K562 (cell line): Measurements from ENCODE around the gene C1orf167. TPM values are rescaled to one million over a fixed set of nuclear protein-coding genes. Genes with fewer than 3 reads are reported as not detected.

Experiments used
- ADNP ChIP-seq: fragments of 200-800 bp; sonication (Bioruptor generic); IDR thresholded peaks from 2 replicates; pipeline ENCODE4 v1.6.1; 2016; ENCODE audit warnings: missing genetic modification characterization, missing compliant biosample characterization
- BHLHE40 ChIP-seq: IDR thresholded peaks from 2 replicates; pipeline ENCODE4 v1.6.1; 2011; ENCODE audit warnings: low read length, improper control_type of control experiment
- BMI1 ChIP-seq: fragments of 150-350 bp; IDR thresholded peaks from 2 replicates; pipeline ENCODE4 v1.6.1; 2014; ENCODE audit warnings: low read length
- CCNT2 ChIP-seq: IDR thresholded peaks from 2 replicates; pipeline ENCODE4 v1.6.1; 2011; ENCODE audit warnings: borderline replicate concordance, low read depth, mild to moderate bottlenecking, moderate library complexity, mixed read lengths, low read length; ENCODE audit not compliant: insufficient read length; ENCODE audit errors: extremely low read depth
- FIP1L1 ChIP-seq: fragments of 200-400 bp; formaldehyde crosslinking; IDR thresholded peaks from 2 replicates; pipeline ENCODE4 v1.6.1; 2018; ENCODE audit warnings: mild to moderate bottlenecking, low read depth, low read length; ENCODE audit not compliant: poor library complexity, severe bottlenecking
- HDAC2 ChIP-seq: fragments of 450-650 bp; IDR thresholded peaks from 2 replicates; pipeline ENCODE4 v1.6.1; 2016; ENCODE audit warnings: mild to moderate bottlenecking
- HMG20B ChIP-seq: fragments of 250-450 bp; sonication (Bioruptor Pico); IDR thresholded peaks from 2 replicates; pipeline ENCODE4 v1.5.0; 2021; ENCODE audit warnings: mild to moderate bottlenecking
- KDM1A ChIP-seq, 2 experiments: fragments of 450-650 bp; IDR thresholded peaks; 2 replicates each; pipeline ENCODE4 v1.6.1; 2016; ENCODE audit warnings: mild to moderate bottlenecking in 2 of 2
- POLR2G ChIP-seq: fragments of 200-400 bp; formaldehyde crosslinking; IDR thresholded peaks from 2 replicates; pipeline ENCODE4 v1.6.1; 2017; ENCODE audit warnings: low read depth, mild to moderate bottlenecking, antibody characterized with exemption, low read length, moderate library complexity
- SAFB2 ChIP-seq: fragments of 200-400 bp; formaldehyde crosslinking; IDR thresholded peaks from 2 replicates; pipeline ENCODE4 v1.6.1; 2018; ENCODE audit warnings: borderline replicate concordance, low read length, low read depth, moderate library complexity; ENCODE audit not compliant: severe bottlenecking
- SRSF3 ChIP-seq: fragments of 200-400 bp; formaldehyde crosslinking; IDR thresholded peaks from 2 replicates; pipeline ENCODE4 v1.6.1; 2016; ENCODE audit warnings: mild to moderate bottlenecking, low read length, moderate library complexity; ENCODE audit not compliant: insufficient read depth
- TFAP4 ChIP-seq: sonication (generic); formaldehyde crosslinking; IDR thresholded peaks from 2 replicates; pipeline ENCODE4 v1.8.0; 2022; ENCODE audit warnings: missing genetic modification reagents, mild to moderate bottlenecking, moderate library complexity, borderline replicate concordance
- TRIM24 ChIP-seq, 2 experiments: fragments of 450-650 bp; IDR thresholded peaks; 2 replicates each; pipeline ENCODE4 v1.6.1; 2016
- ZFP91 ChIP-seq: sonication (generic); formaldehyde crosslinking; IDR thresholded peaks from 2 replicates; pipeline ENCODE4 v1.8.0; 2022; ENCODE audit warnings: mild to moderate bottlenecking, missing genetic modification reagents
- ZNF140 ChIP-seq: fragments of 250-450 bp; sonication (Bioruptor Pico); IDR thresholded peaks from 2 replicates; pipeline ENCODE4 v1.8.0; 2021; ENCODE audit warnings: moderate library complexity, mild to moderate bottlenecking, inconsistent platforms
- ZNF318 ChIP-seq, 2 experiments: fragments of 450-650 bp; IDR thresholded peaks; 2 replicates each; pipeline ENCODE4 v1.6.1; 2016; ENCODE audit warnings: mild to moderate bottlenecking in 2 of 2, borderline replicate concordance in 1 of 2, low read depth in 1 of 2, moderate library complexity in 1 of 2
- ZNF668 ChIP-seq: fragments of 250-450 bp; sonication (Bioruptor Pico); IDR thresholded peaks from 2 replicates; pipeline ENCODE4 v1.8.0; 2022; ENCODE audit warnings: mild to moderate bottlenecking, inconsistent platforms
- polyA plus RNA-seq, 8 experiments: library from polyadenylated mRNA; depleted of rRNA in 4 of 8; stranded (reverse) in 5 of 8; unstranded in 3 of 8; fragments of >200 nt; fragmentation: Nextera tagmentation in 2 of 8; fragmentation: Illumina TruSeq in 1 of 8; extraction: Ambion mirVana in 2 of 8; extraction: Trizol in 1 of 8; gene quantifications; 2 replicates each; pipeline versions ENCODE4 v1.2.1 to v1.2.3, GENCODE V29; 2011 to 2014; ENCODE audit warnings: inconsistent platforms in 1 of 8, missing spikeins in 1 of 8
- total RNA-seq, 7 experiments: library from RNA; depleted of rRNA in 6 of 7; stranded (reverse); fragments of >200 nt in 6 of 7; fragmentation: Illumina TruSeq in 2 of 7; extraction: Trizol in 2 of 7; gene quantifications; 2 replicates each; pipeline versions ENCODE4 v1.2.1 to v1.2.3, GENCODE V29; 2011 to 2021; ENCODE audit warnings: low replicate concordance in 1 of 7

The C1orf167 gene
- total and polyA plus RNA-seq, 9 of the 15 experiments (the other 6 are each of a cell fraction or from before 2014, with no cell fraction given) = 0.22 to 0.86 (median 0.31) TPM; not detected in 2

GRCh38 chr1:11831945-11832725, 70.1 kb downstream of the C1orf167 start (continued):
- peak in 1 of 2 experiments; percentile 65; a peak in 1 of 4 replicates for TF ChIP-seq KDM1A (IDR thresholded peaks at IDR 0.05)
- peak; percentile 61 for TF ChIP-seq ADNP (tag)
- no peak for TF ChIP-seq FIP1L1
- TF ChIP-seq SAFB2 = no peak
- TF ChIP-seq POLR2G = 0 out of 2 replicates have a peak, but pooled peaks have one; percentile 31
- TF ChIP-seq BHLHE40 = no peak
- TF ChIP-seq BMI1 = no peak
- no peak for TF ChIP-seq ZNF140 (CRISPR knock-in tag)
- TF ChIP-seq HMG20B = no peak
- peak; percentile 70; the same call in 1 of the 2 replicates for TF ChIP-seq HDAC2
- TF ChIP-seq ZFP91 (CRISPR knock-in tag) = no peak
- no peak for TF ChIP-seq ZNF668 (CRISPR knock-in tag)
- peak; percentile 42 for TF ChIP-seq TFAP4 (CRISPR knock-in tag)
- no peak for TF ChIP-seq ZNF318 (IDR thresholded peaks at IDR 0.05; ENCODE audit: borderline replicate concordance in 1 of 2, low read depth in 1 of 2)
- no peak for TF ChIP-seq CCNT2
- TF ChIP-seq SRSF3 = no peak
- no peak for TF ChIP-seq TRIM24 (IDR thresholded peaks at IDR 0.05)
